Kidney epithelial cell (primary cell): ENCODE results near the gene DYNC1I1. TPM values are rescaled to one million over a fixed set of nuclear protein-coding genes. Genes with fewer than 3 reads are reported as not detected.

ENCODE experiments used
- DNase-seq: peaks from one replicate; pipeline ENCODE4 v3.0.0-alpha.2; 2010; ENCODE audit warnings: low read depth
- H3K27me3 ChIP-seq: 2 replicates; pipeline ENCODE4 v1.6.0; 2011; ENCODE audit warnings: low read length; ENCODE audit not compliant: control insufficient read depth, insufficient read depth
- H3K36me3 ChIP-seq: 2 replicates; pipeline ENCODE4 v1.5.1; 2011; ENCODE audit warnings: low read length; ENCODE audit not compliant: control insufficient read depth, insufficient read depth
- H3K4me3 ChIP-seq: 2 replicates; pipeline ENCODE4 v1.5.1; 2011; ENCODE audit warnings: low read depth, mild to moderate bottlenecking, control low read depth, low read length
- total RNA-seq: library from RNA; depleted of rRNA; stranded (reverse); fragments of >200 nt; gene quantifications from 2 replicates; pipeline ENCODE4 v1.2.3, GENCODE V29; 2015
- TF ChIP-seq, protein P1 (sequence below): IDR thresholded peaks from 2 replicates; pipeline ENCODE4 v1.5.1; 2011; ENCODE audit warnings: mild to moderate bottlenecking, moderate library complexity, low read length, control low read depth, inconsistent platforms; ENCODE audit not compliant: insufficient read depth, poor library complexity, severe bottlenecking

The DYNC1I1 gene
- total RNA-seq, 1 donor from 2014 or later: 0.08 TPM

DNA sequence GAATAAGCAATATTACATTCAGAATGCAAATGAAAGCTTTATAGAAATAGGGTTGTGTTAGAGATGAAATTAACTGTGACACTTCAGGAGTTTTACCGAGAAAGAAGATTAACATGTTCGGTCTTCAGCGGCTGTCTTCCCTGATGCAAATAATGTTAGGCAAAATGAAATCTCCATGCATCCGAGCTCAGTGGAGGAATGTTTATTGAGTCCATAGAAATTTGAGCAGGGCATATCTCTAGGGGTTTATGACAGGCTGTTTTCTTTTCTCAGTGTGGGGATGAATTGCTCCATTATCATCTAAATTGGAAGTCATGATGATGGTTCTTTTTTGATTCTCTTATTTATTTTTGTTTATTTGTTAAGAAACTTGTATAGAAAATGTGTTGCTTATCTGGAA, 31.7 kb downstream of the DYNC1I1 start:
- TF ChIP-seq, protein P1, sequence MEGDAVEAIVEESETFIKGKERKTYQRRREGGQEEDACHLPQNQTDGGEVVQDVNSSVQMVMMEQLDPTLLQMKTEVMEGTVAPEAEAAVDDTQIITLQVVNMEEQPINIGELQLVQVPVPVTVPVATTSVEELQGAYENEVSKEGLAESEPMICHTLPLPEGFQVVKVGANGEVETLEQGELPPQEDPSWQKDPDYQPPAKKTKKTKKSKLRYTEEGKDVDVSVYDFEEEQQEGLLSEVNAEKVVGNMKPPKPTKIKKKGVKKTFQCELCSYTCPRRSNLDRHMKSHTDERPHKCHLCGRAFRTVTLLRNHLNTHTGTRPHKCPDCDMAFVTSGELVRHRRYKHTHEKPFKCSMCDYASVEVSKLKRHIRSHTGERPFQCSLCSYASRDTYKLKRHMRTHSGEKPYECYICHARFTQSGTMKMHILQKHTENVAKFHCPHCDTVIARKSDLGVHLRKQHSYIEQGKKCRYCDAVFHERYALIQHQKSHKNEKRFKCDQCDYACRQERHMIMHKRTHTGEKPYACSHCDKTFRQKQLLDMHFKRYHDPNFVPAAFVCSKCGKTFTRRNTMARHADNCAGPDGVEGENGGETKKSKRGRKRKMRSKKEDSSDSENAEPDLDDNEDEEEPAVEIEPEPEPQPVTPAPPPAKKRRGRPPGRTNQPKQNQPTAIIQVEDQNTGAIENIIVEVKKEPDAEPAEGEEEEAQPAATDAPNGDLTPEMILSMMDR: no peak
- DNase-seq: no peak
- Histone ChIP-seq H3K4me3 (no peak overlapping the region), H3K27me3 (no peaks in the 10 kb centered on the region), H3K36me3 (no peaks in the 10 kb centered on the region)

DNA sequence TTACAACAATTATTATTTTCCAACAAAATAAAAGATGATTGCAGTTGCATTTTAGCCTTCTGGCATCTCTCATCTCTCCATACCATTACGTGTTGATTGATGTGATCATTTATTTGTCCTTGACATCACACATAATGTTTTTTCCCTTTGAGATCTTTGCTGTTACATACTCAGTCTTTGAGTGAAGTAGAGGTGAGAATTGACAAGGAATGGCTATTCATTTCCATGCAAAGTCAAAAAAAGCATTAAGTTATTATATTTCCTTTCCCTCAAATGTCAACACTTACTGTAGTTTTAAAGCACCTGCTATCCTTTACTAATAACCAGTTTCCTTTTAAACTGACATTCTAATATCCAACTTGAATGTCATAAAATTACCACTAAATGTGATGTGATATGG, 33.6 kb downstream of the DYNC1I1 start:
- H3K4me3 ChIP-seq: no peak overlapping the region
- DNase-seq: no peak
- TF ChIP-seq, protein P1: no peak

DNA sequence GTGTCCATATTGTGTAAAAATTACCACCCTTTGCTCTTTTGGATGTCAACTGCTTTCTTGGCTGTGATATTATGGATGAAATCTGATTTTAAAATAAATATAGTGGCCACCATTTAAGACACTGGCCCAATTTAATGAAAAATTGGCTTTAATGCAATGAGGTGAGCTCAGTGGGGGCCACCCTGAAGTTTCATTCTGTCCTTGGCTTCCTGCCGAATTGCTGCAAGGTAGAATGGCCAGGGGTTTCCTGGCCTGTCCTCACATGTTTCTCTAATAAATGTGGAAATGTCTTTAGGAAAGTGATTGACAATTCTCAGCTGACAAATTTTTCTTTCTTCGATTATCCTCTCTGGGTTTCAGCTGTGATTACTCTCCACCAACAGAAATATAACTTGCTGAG, 36.0 kb downstream of the DYNC1I1 start:
- TF ChIP-seq, protein P1: no peak
- H3K36me3 ChIP-seq: no peaks in the 10 kb centered on the region
- DNase-seq: no peak
- no peaks in the 10 kb centered on the region for H3K27me3 ChIP-seq
- H3K4me3 ChIP-seq: no peak overlapping the region

More for the DNA sequence above, 33.6 kb downstream of the DYNC1I1 start:
- Histone ChIP-seq H3K36me3 (no peaks in the 10 kb centered on the region), H3K27me3 (no peaks in the 10 kb centered on the region)

DNA sequence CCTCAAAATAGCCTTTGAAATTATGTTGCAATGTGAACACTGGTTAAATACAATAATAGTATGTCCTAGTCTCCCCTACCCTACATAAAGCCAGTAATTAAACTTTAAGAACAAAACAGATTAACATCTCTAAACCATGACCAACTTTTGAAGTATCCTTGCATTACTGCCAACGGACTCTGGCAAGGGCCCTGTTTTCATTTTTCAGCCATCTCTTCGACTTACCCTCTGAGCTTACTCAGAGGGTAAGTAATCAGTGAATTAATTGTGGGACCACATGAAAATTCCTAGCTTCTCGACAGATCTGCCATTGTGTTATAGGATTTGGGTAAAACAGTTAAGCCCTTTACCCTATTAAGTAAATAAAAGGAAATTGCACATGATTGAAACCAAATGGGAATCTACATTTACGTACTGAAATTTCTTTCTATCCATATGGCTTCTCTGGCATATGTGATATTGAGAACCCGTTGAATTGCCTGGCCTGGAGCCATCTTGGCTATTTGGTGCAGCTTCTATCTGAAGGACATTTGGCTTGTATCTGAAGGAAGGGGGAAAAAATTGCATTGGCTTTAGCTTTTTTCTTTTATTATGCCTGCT, 39.6 kb downstream of the DYNC1I1 start:
- DNase-seq: no peak
- H3K36me3 ChIP-seq: no peaks in the 10 kb centered on the region
- no peak overlapping the region for H3K4me3 ChIP-seq
- no peaks in the 10 kb centered on the region for H3K27me3 ChIP-seq
- TF ChIP-seq, protein P1: no peak

DNA sequence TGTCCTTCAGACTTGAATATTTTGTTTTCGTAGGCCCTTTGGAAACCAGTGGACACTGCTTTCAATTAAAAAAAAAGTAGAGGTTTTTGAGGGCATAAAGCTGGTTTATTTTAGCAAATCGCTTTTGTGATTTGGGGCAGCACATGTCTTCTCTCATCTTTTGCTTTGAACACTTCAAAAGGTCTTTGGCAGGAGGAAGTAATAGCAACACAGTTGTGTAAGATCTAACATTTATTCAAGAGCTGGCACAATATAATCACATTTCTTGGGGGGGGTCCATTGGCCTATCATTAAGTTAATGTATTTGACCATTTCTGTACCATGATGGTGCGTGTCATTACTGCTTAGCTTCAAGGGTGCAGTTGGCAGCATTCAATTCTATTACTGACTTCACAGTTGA, 42.4 kb downstream of the DYNC1I1 start:
- TF ChIP-seq, protein P1: no peak
- no peaks in the 10 kb centered on the region for H3K27me3 ChIP-seq
- no peak overlapping the region for H3K4me3 ChIP-seq
- no peaks in the 10 kb centered on the region for H3K36me3 ChIP-seq
- no peak for DNase-seq

DNA sequence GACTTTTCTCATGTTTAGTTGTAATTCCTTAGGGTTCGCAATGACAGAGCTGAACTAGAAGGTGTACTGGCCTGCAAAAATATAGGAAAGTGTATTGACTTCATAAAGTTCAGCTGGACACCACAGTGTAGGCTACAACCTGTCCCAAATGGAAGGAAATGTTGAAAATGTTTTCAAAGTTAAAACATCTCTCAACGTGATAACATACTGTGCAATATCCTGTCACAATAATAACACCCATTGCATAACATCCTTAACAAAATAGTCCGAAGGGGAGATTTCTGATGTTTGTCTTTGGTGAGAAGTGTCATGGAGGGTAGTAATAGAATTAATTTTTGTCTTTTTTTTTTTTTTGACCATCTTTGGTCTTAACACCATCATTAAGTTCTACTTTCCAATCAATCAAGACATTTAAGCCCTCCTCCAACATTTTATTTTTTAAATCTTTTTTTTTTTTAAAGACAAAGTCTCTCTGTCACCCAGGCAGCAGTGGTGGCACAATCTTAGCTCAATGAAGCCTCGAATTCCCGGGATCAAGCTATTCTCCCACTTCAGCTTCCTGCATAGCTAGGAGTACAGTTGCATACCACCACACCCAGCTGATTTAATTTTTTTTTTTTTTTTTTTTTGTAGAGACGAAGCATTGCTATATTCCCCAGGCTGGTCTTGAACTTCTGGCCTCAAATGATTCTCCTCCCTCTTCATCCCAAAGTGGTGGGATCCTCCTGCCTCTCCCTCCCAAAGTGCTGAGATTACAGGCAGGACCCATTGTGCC, 45.7 kb downstream of the DYNC1I1 start:
- DNase-seq: no peak
- Histone ChIP-seq H3K4me3 (no peak overlapping the region), H3K36me3 (no peaks in the 10 kb centered on the region), H3K27me3 (no peaks in the 10 kb centered on the region)
- TF ChIP-seq, protein P1: no peak
